Stimulated activated naive CD8-positive, alpha-beta T cell treated with anti-CD3 and anti-CD28 coated beads, Interleukin-15, Interleukin-2, amounts not matched to agents 100 U/mL and 50 U/mL, for 24 hours (primary cell): ENCODE data around the gene CD8B2.
"Not testable (repeated sequence)": the region's sequence is repeated elsewhere in the genome, so short reads cannot be mapped to it uniquely, and the experiment has no call there.

Experiments
- ATAC-seq: fragments of 150-1000 bp; cut with Tn5 transposase; one replicate; pipeline ENCODE4 v1.10.0; 2021
- DNase-seq: peaks from one replicate; pipeline ENCODE4 v3.0.0; 2021

CD8B2 gene

DNA sequence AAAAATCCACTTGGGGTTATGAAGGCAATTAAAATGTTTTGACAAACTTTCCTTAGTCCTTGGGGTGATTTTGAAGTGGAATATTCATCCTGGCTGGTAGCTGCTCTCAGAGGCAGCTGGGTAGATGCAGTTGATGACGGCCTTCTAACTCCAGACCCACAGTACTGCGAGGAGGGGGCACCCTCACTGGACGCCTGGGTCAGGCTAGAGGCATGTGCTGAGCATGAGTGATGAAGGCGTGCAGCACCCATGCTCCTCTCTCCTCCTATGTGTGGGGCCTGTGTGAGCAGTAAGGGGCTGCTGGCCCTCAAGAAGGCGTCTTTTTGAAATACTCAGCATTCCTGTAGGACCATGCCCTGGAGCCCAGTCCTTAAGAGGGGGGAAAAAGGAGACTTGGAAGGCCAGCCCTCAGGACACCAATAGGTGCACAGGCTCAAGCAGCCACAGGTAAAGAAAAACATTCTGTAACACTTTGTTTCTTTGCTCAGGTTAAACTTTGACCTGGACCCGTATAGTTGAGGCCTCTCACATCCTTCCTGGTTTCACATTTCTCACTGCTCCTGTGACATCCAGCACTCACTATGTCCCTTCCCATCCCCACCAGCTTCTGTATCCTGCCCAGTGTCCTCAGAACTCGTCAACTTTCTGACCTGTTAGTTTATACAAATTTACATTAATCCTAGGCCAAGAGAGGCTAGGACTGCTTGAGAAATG lies 64.4 kb downstream of the CD8B2 start:
- DNase-seq: no peak
- no peak for ATAC-seq

DNA sequence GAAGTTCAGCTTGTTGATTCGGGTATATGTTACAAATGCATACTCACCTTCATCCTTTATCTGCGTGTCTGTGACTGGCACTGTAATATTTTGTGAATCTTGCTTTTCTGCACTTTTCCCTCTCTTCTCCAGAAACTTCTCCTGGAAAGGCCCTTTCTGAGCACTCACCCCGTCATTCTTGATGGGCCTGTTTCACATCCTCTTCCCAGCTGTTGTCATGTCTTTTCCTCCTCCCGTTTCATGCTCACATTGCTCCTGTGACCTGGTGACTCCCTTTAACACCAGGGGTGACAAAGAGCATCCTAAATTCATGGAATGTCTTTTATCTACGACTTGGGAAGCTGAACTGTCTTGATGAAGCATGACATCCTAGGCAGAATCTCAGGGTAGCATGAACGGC lies 65.8 kb downstream of the CD8B2 start:
- no peak for DNase-seq
- no peak for ATAC-seq

DNA sequence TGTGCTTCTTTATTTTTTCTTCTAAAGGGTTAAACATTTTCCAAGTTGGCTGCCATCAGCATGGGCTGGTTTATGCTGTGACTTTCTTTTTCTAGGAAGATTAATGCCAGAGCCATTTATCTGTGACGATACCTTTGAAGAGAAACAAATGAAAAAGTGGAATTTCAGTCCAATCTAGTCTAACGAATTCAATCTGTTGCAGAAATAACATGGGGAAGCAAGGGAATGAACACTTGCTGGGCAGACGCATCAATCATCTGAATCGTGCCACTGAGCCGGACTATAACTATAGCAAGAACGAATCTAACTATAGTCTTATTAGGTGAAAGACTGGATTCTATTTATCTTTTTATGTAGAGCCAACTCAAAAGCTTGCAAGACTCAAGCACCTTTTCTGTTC lies 66.2 kb downstream of the CD8B2 start:
- DNase-seq (no peak), ATAC-seq (no peak)

DNA sequence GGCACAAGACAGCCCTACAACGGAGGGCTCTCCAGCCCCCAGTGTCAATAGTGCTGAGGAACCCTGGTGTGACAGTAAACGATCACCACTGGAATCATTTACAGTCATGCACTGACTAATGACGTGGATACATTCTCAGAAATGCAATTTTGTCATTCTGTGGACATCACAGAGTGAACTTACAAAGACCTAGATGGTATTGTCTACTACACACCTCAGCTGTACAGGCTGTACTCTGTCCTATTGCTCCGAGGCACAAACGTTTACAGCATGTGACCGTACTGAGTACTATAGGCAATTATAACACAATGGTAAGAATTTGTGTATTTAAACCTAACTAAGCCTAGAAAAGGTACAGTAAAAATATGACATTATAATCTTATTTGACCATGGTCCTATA lies 67.2 kb downstream of the CD8B2 start:
- no peak for ATAC-seq
- no peak for DNase-seq

DNA sequence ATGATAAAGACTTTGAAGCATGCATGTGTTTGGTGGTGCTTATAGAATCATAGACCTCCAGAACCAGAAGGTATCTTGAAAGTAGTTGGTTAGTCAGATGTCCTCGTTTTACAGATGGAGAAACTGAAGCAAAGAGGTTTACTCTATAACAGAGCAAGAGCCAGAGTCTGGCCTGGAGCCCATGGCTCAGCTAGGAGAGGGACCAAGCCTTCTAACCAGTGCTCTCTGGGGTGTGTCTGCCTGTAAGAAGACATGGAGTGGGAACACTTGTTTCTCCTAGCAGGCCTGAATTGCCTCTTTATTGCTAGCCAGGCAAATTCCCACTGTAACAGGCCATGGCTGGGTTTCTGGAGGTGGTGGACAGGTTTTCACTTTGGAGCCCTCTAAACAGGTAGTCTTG lies 67.9 kb downstream of the CD8B2 start:
- ATAC-seq (no peak), DNase-seq (no peak)

DNA sequence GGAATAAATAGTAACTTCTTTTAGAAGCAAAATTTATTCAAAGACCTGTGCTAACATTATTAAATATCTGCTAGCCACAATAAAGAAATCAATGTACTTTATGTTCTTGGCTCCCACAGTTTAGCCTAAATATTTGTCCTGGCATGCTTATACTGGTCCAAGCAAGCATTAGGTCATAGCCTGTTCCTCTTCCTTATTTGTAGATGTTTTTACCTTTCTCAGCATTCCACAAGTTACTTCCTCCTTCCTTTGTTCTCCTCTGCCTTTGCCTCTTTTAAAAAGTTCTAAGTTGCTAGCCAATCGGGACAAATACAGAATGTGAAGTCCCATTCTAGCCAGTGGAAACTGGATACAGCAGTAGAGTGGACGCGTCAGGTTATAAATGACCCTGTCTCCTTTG lies 72.6 kb downstream of the CD8B2 start:
- not testable (repeated sequence) for ATAC-seq, DNase-seq

DNA sequence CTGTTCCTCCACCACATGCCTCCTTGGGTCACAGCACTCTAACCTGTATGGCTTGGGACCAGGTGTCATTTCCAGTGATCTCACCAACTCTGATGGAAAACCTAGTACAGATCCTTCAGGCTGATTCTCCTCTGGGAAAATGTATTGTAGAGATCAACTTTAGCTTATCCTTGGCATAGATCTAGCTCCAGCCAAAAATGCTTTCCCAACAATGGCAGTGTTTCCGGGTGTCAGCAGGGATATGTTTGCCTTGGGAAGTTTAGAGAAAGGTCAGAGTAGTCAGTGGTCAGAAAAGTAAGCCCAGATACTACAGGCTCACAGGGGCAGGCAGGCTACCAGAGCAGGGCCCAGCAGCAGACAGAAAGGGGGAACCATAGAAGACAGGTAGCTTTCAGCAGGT lies 73.6 kb downstream of the CD8B2 start:
- ATAC-seq (no peak), DNase-seq (no peak)

DNA sequence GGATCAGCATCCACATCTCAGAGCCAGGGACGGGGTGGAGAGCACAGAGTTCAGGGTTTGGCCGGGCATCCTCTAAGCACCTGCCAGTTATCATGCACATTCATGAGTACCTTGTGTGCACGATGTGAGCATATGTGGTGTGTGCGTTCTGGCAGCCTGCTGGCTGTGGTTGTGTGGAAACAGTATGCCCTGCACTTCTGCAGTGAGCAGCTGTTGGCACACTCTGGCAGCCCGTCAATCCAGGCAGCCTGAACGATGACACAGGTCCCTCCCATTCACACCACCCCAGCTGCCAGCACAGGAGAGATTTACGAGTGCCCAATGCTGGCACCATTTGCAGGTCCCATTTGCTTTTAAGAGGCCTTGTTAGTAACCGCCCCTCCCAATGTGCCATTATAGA lies 74.2 kb downstream of the CD8B2 start:
- DNase-seq: no peak

DNA sequence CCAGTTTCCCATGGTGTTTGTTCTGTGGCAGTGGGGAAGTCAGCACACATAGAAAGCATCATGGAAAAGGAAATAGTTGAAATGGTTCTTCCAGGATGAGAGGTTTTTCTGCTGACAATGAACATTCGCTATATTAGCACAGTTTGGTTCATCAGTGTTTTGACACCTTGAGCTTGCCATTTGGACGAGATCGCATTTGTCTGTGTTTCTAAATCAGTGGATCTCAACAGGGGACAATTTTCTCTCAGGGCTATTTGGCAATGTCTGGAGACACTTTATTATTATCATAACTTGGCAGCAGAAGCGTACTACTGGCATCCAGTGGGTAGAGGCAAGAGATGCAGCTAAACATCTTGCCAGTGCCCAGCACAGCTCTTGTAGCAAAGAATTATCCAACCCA lies 74.6 kb downstream of the CD8B2 start:
- no peak for DNase-seq
- no peak for ATAC-seq

More for the DNA sequence above, 74.2 kb downstream of the CD8B2 start:
- no peak for ATAC-seq

DNA sequence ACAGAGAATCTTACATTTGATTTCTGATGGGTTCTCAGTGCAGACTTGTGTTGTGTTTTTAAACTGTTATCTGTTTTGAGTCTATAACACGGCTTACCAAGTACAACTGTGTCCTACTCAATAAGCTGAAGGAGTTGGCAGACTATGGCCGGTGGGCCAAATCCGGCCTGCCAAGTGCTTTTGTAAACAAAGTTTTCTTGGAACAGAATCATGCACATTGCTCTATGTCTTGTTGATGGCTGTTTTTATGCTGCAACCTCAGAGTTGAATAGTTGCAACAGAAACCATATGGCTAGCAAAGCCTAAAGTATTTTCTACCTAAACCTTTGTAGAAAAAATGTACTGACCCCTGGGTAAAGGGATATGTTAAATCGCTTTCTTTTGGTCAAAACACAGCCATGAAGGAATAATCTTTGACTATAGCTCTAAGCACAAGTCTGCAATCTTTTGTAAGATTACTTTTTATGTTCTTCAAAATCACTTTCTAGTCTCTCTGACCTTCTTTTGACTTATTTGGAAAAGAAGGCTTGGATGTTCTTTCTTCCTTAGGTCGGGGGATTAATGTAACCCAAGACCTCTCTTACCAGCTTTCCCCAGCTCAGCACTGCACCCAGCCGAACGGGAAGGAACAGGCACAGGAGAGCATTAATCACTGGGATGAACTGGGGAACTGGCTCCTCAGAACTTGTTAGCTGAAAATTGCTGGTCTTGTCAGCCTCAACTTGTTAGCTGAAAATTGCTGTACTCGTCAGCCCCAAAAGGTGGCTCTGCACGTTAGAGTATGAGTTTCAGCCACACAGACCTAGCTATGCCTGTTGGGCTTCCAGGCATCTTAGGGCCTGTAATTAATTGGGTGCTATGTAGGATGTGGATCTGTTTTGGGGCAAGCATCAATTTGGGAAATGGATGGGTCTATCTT lies 75.4 kb downstream of the CD8B2 start:
- DNase-seq: no peak

DNA sequence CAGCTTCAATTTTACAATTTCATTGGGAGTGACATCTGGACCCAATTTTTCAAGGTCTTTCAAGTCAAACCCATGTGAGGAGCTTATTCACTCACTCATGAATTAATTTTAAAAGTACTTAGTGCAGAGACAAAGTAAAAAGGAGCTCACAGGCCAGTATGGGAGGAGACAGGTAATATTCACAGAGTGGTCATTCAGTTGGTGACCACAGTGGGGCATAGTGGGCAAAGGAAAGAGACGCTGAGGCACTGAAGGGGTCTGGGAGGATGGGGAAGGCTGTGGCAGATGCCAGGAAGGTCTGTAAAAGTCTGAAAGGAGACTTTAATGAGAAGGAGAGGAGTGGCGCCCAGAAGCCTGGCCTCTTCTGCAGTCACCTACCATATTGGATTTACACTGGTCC lies 76.0 kb downstream of the CD8B2 start:
- ATAC-seq: no peak
- no peak for DNase-seq

More for the DNA sequence above, 75.4 kb downstream of the CD8B2 start:
- no peak for ATAC-seq

DNA sequence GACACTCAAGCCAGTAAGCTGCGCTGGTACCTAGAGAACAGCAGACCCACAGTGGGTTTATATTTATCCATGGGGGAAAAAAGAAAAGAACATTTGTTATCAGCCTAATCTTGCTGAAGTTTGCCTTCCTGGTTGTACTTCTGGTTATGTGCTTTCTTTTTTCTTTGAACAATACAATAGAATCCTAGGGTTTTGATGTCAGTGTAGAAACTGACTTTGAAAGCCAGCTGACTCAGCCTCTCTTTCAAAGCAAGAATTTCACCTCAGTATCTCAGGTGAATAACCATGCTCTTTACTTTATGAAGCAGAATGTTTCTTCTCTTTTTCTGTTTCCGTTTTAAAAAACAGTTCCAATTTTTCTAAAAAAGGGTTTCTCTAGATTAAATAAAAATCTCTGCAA lies 78.4 kb downstream of the CD8B2 start:
- no peak for DNase-seq
- no peak for ATAC-seq

DNA sequence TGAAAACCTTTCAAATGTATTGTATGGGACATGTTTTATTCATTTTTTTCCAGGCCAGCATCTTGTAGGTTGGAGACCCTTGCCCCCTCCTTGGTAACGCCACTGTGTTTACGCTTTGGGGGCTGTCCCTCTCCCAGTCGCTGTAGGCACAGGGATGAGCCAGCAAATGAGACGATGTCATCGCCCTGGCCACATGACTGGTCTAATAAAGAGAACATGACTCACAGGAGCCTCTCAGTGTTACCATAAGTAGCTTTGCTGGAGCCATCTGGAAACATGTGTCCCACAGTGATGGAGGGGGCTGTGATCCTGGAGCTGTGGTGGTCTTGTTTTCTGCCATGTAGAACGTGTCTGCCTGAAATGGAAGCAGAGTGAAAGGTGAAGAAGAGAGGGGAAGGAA lies 78.9 kb downstream of the CD8B2 start:
- DNase-seq (peak; percentile 50), ATAC-seq (peak; percentile 95)

DNA sequence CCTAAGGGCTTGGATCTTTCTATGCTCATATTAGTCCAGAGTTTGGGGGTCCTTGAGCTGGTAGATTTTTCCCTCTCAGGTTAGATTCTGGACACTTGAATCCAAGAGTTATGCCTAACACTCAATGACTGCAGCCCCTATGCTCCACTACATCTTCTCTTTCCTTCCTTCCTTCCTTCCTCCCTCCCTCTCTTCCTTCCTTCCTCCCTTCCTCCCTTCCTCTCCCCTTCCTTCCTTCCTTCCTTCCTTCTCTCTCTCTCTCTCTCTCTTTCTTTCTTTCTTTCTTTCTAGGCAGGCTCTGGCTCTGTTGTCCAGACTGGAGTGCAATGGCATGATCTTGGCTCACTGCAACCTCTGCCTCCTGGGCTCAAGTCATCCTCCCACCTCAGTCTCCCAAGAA lies 79.3 kb downstream of the CD8B2 start:
- DNase-seq, ATAC-seq: not testable (repeated sequence)

DNA sequence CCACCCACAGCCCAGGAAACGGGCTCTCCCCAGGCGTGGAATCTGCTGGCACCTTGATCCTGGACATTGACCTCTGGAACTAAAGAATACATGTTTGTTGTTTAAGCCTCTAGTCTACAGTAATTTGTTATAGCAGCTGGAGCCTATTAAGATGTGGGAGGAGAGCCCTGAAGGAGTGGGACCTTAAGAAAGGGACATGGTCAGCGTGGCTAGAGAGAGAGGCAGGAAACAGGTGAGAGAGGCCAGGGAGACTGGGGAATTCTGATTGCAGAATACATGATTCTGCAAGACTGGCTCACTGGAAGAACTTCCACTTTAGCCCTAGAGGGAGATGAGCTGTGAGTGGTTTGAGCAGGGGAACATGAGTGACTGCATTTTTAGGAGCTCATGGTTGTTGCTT lies 83.2 kb downstream of the CD8B2 start:
- DNase-seq: no peak

More for the DNA sequence above, 83.2 kb downstream of the CD8B2 start:
- ATAC-seq: no peak
